Measurements from ENCODE around the gene TRIM24.

The TRIM24 gene

GRCh38 chr7:138435231-138435919 is 24.7 kb upstream of the TRIM24 start:
- Histone ChIP-seq H3K4me3 (ENCODE audit: low read length, poor library complexity, severe bottlenecking) (no peak overlapping the region), H3K9me2 (replicated peaks; ENCODE audit: low read depth, low read length) (no peaks in the 10 kb centered on the region), H3K27me3 (ENCODE audit: insufficient read depth, low read length, poor library complexity, severe bottlenecking) (no peaks in the 10 kb centered on the region), H4K20me1 (ENCODE audit: insufficient read depth, low read length, poor library complexity, severe bottlenecking) (no peaks in the 10 kb centered on the region), H3K4me1 (ENCODE audit: insufficient read depth, low read length, poor library complexity, severe bottlenecking) (no peaks in the 10 kb centered on the region), H3F3A (ENCODE audit: low read depth) (no peaks in the 10 kb centered on the region), H3K4me2 (ENCODE audit: low read depth, low read length, poor library complexity, severe bottlenecking) (no peak overlapping the region), H3K79me2 (ENCODE audit: insufficient read depth, low read length) (no peaks in the 10 kb centered on the region), H3K9ac (ENCODE audit: low read depth, low read length, poor library complexity, severe bottlenecking) (no peak overlapping the region), H3K9me3 (ENCODE audit: insufficient read depth, low read depth, low read length) (peaks cover 3% of the 10 kb centered on the region; the same call in 1 of the 2 replicates), H2AFZ (ENCODE audit: low read length) (no peak overlapping the region), H3K36me3 (ENCODE audit: insufficient read depth, low read length) (no peaks in the 10 kb centered on the region)
- TF ChIP-seq, protein P1, sequence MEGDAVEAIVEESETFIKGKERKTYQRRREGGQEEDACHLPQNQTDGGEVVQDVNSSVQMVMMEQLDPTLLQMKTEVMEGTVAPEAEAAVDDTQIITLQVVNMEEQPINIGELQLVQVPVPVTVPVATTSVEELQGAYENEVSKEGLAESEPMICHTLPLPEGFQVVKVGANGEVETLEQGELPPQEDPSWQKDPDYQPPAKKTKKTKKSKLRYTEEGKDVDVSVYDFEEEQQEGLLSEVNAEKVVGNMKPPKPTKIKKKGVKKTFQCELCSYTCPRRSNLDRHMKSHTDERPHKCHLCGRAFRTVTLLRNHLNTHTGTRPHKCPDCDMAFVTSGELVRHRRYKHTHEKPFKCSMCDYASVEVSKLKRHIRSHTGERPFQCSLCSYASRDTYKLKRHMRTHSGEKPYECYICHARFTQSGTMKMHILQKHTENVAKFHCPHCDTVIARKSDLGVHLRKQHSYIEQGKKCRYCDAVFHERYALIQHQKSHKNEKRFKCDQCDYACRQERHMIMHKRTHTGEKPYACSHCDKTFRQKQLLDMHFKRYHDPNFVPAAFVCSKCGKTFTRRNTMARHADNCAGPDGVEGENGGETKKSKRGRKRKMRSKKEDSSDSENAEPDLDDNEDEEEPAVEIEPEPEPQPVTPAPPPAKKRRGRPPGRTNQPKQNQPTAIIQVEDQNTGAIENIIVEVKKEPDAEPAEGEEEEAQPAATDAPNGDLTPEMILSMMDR (conservative IDR thresholded peaks at IDR 0.05; ENCODE audit: low read length) = no peak
- TF ChIP-seq EZH2phosphoT487 (IDR thresholded peaks at IDR 0.05; ENCODE audit: borderline replicate concordance) = no peak

DNA sequence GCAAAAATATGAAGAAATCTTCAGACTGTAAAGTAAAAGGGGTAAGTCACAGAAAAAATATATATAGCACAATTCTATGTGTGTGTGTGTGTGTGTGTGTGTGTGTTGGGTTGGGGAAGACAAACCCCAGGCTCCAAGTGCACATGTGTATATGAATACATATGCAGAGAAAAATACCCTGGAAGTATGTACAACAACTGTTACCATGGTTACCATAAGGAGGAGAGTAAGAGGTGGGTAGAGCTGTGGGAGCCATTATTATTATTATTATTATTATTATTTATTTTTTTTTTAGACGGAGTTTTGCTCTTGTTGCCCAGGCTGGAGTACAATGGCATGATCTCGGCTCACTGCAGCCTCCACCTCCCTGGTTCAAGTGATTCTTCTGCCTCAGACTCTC is 23.7 kb upstream of the TRIM24 start:
- no peak overlapping the region for H3K4me2 ChIP-seq (ENCODE audit: low read depth, low read length, poor library complexity, severe bottlenecking)
- H3F3A ChIP-seq (ENCODE audit: low read depth) = no peaks in the 10 kb centered on the region
- no peaks in the 10 kb centered on the region for H3K36me3 ChIP-seq (ENCODE audit: insufficient read depth, low read length)
- H3K4me1 ChIP-seq (ENCODE audit: insufficient read depth, low read length, poor library complexity, severe bottlenecking) = no peaks in the 10 kb centered on the region
- no peak overlapping the region for H3K9ac ChIP-seq (ENCODE audit: low read depth, low read length, poor library complexity, severe bottlenecking)
- no peak overlapping the region for H2AFZ ChIP-seq (ENCODE audit: low read length)
- H3K27me3 ChIP-seq (ENCODE audit: insufficient read depth, low read length, poor library complexity, severe bottlenecking) = no peaks in the 10 kb centered on the region
- no peaks in the 10 kb centered on the region for H4K20me1 ChIP-seq (ENCODE audit: insufficient read depth, low read length, poor library complexity, severe bottlenecking)
- no peak for TF ChIP-seq EZH2phosphoT487 (IDR thresholded peaks at IDR 0.05; ENCODE audit: borderline replicate concordance)
- TF ChIP-seq, protein P1 (conservative IDR thresholded peaks at IDR 0.05; ENCODE audit: low read length) = no peak
- no peaks in the 10 kb centered on the region for H3K9me2 ChIP-seq (replicated peaks; ENCODE audit: low read depth, low read length)
- H3K9me3 ChIP-seq (ENCODE audit: insufficient read depth, low read depth, low read length) = no peaks in the 10 kb centered on the region
- H3K79me2 ChIP-seq (ENCODE audit: insufficient read depth, low read length) = no peaks in the 10 kb centered on the region
- H3K4me3 ChIP-seq (ENCODE audit: low read length, poor library complexity, severe bottlenecking) = no peak overlapping the region

DNA sequence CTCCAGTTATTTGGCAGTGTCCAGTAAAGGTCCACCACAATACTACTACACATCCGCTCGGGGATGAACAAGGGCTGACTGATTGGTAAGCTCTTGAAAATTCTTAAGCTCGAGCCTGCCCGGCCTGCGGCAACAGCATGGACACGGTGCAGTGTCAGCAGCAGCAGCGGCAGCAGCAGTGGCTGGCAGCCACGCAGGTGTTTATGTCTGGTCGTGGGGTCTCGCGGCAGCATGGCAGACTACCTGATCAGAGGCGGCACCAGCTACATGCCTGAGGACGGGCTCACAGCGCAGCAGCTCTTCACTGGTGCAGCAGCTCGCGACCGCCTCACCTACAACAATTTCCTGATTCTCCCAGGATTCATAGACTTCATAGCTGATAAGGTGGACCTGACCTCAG is 19.6 kb upstream of the TRIM24 start:
- Histone ChIP-seq H3K36me3 (ENCODE audit: insufficient read depth, low read length) (no peaks in the 10 kb centered on the region), H3K9me3 (ENCODE audit: insufficient read depth, low read depth, low read length) (no peaks in the 10 kb centered on the region), H3K27me3 (ENCODE audit: insufficient read depth, low read length, poor library complexity, severe bottlenecking) (no peaks in the 10 kb centered on the region), H3K4me3 (ENCODE audit: low read length, poor library complexity, severe bottlenecking) (no peak overlapping the region), H3K4me1 (ENCODE audit: insufficient read depth, low read length, poor library complexity, severe bottlenecking) (no peaks in the 10 kb centered on the region), H2AFZ (ENCODE audit: low read length) (no peak overlapping the region), H3K4me2 (ENCODE audit: low read depth, low read length, poor library complexity, severe bottlenecking) (no peak overlapping the region), H4K20me1 (ENCODE audit: insufficient read depth, low read length, poor library complexity, severe bottlenecking) (no peaks in the 10 kb centered on the region), H3K9me2 (replicated peaks; ENCODE audit: low read depth, low read length) (no peaks in the 10 kb centered on the region), H3F3A (ENCODE audit: low read depth) (no peaks in the 10 kb centered on the region), H3K79me2 (ENCODE audit: insufficient read depth, low read length) (no peaks in the 10 kb centered on the region), H3K9ac (ENCODE audit: low read depth, low read length, poor library complexity, severe bottlenecking) (no peak overlapping the region)
- TF ChIP-seq EZH2phosphoT487 (IDR thresholded peaks at IDR 0.05; ENCODE audit: borderline replicate concordance) = no peak
- TF ChIP-seq, protein P1 (conservative IDR thresholded peaks at IDR 0.05; ENCODE audit: low read length) = no peak
